Esophagus squamous epithelium (tissue), 4 donors: ENCODE measurements around the gene STAP1.

Experiments
- CTCF ChIP-seq, 6 experiments: fragments of 450-650 bp in 4 of 6; fragments of 200-600 bp in 2 of 6; sonication (generic) in 2 of 6; IDR thresholded peaks; one replicate each; pipeline ENCODE4 v1.5.1; 2016 to 2019; ENCODE audit warnings: antibody characterized with exemption in 6 of 6, mild to moderate bottlenecking in 4 of 6, moderate library complexity in 4 of 6
- POLR2A ChIP-seq, 4 donors: fragments of 450-650 bp; IDR thresholded peaks; one replicate each; pipeline ENCODE4 v1.6.1; 2017; ENCODE audit warnings: antibody characterized with exemption in 4 of 4, mild to moderate bottlenecking in 4 of 4, moderate library complexity in 3 of 4

- TF ChIP-seq CTCF (IDR thresholded peaks at IDR 0.05) (no peak), POLR2A (IDR thresholded peaks at IDR 0.05) (no peak)
These were observed 66.4 kb downstream of the STAP1 start for GRCh38 chr4:67624939-67625338.
